ENCODE measurements around the gene ADARB1.

DNA sequence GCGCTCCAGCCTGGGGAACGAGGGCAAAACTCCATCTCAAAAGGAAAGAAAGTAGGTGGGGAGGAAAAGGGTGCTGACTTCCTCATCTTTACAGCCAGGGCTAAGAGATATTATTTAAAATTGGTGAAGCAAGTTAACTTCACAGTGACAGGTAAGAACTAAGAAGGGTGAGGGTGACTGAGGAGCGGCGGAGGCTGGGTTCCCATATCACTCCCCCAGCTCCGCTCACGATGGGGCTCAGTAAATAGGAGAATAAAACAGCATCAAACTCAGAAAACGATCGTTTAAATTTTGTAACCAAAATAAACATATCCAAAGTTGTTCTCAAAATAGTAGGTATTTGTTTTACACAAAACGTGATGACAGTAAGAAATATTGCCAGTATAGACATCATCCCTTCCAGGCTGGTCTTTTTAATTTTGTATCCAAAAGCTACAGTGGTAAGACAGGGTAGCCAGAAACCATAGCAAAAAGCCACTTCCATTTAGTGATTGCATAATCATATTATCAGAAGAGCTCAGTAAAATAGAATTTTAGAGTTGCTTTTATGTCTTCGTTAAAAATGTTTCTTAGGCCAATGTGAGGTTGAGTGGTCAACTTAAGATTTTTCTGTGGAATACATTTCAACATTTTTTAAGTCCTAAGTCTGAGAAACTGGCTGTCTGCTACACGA lies 26.2 kb upstream of the ADARB1 start:
- no peak for TF ChIP-seq CREB1 (CRISPR knock-in tag; IDR thresholded peaks at IDR 0.05; ENCODE audit: low read depth)
- no peak for TF ChIP-seq JUNB (IDR thresholded peaks at IDR 0.05; ENCODE audit: unreplicated experiment)
- TF ChIP-seq EZH2phosphoT487 (IDR thresholded peaks at IDR 0.05; ENCODE audit: unreplicated experiment), result no peak
- no peak for TF ChIP-seq POLR2AphosphoS5 (IDR thresholded peaks at IDR 0.05; ENCODE audit: low read depth)
- TF ChIP-seq, protein P1, sequence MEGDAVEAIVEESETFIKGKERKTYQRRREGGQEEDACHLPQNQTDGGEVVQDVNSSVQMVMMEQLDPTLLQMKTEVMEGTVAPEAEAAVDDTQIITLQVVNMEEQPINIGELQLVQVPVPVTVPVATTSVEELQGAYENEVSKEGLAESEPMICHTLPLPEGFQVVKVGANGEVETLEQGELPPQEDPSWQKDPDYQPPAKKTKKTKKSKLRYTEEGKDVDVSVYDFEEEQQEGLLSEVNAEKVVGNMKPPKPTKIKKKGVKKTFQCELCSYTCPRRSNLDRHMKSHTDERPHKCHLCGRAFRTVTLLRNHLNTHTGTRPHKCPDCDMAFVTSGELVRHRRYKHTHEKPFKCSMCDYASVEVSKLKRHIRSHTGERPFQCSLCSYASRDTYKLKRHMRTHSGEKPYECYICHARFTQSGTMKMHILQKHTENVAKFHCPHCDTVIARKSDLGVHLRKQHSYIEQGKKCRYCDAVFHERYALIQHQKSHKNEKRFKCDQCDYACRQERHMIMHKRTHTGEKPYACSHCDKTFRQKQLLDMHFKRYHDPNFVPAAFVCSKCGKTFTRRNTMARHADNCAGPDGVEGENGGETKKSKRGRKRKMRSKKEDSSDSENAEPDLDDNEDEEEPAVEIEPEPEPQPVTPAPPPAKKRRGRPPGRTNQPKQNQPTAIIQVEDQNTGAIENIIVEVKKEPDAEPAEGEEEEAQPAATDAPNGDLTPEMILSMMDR (conservative IDR thresholded peaks at IDR 0.05; ENCODE audit: low read depth in 2 of 2), result no peak
- TF ChIP-seq, protein P2, sequence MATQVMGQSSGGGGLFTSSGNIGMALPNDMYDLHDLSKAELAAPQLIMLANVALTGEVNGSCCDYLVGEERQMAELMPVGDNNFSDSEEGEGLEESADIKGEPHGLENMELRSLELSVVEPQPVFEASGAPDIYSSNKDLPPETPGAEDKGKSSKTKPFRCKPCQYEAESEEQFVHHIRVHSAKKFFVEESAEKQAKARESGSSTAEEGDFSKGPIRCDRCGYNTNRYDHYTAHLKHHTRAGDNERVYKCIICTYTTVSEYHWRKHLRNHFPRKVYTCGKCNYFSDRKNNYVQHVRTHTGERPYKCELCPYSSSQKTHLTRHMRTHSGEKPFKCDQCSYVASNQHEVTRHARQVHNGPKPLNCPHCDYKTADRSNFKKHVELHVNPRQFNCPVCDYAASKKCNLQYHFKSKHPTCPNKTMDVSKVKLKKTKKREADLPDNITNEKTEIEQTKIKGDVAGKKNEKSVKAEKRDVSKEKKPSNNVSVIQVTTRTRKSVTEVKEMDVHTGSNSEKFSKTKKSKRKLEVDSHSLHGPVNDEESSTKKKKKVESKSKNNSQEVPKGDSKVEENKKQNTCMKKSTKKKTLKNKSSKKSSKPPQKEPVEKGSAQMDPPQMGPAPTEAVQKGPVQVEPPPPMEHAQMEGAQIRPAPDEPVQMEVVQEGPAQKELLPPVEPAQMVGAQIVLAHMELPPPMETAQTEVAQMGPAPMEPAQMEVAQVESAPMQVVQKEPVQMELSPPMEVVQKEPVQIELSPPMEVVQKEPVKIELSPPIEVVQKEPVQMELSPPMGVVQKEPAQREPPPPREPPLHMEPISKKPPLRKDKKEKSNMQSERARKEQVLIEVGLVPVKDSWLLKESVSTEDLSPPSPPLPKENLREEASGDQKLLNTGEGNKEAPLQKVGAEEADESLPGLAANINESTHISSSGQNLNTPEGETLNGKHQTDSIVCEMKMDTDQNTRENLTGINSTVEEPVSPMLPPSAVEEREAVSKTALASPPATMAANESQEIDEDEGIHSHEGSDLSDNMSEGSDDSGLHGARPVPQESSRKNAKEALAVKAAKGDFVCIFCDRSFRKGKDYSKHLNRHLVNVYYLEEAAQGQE (IDR thresholded peaks at IDR 0.05; ENCODE audit: unreplicated experiment), result no peak
- TF ChIP-seq ZNF114 (CRISPR knock-in tag; IDR thresholded peaks at IDR 0.05), result no peak
- TF ChIP-seq EZH2 (IDR thresholded peaks at IDR 0.05; ENCODE audit: low read depth, unreplicated experiment), result no peak
- TF ChIP-seq, protein P3, sequence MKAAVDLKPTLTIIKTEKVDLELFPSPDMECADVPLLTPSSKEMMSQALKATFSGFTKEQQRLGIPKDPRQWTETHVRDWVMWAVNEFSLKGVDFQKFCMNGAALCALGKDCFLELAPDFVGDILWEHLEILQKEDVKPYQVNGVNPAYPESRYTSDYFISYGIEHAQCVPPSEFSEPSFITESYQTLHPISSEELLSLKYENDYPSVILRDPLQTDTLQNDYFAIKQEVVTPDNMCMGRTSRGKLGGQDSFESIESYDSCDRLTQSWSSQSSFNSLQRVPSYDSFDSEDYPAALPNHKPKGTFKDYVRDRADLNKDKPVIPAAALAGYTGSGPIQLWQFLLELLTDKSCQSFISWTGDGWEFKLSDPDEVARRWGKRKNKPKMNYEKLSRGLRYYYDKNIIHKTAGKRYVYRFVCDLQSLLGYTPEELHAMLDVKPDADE (IDR thresholded peaks at IDR 0.05), result no peak
- no peak for TF ChIP-seq NANOG (IDR thresholded peaks at IDR 0.05; ENCODE audit: borderline replicate concordance)
